ENCODE results near the gene MLXIP. TPM values are rescaled to one million over a fixed set of nuclear protein-coding genes. Genes with fewer than 3 reads are reported as not detected.

Gene MLXIP
- total RNA-seq, 4 donors from 2014 or later: 19.8 to 37.1 (median 21.4) TPM

DNA sequence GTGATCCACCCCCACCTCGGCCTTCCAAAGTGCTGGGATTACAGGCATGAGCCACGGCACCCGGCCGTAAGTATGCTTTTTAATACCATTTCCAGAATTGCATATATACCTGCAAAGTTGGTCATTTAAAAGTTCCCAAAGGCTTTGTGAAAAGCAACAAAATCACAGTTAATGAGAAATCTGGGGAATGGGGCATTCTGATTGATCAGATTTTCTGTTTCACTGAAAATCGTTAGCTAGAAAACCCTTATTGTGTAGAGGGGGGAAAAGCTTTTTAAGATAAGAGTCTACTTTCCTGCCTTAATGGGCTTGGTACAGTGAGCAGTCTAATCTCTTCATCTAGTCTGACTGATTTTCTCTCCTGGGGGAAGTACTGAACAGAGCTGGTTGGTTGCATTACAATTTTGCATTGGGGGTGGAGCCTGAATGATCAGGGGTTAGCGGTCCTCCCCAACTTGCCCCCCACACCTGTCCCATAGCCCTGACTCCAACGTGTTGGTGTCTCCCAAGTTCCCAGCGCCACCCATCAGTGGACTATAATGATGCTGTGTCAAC is 71.6 kb downstream of the MLXIP start:
- TF ChIP-seq, protein P1, sequence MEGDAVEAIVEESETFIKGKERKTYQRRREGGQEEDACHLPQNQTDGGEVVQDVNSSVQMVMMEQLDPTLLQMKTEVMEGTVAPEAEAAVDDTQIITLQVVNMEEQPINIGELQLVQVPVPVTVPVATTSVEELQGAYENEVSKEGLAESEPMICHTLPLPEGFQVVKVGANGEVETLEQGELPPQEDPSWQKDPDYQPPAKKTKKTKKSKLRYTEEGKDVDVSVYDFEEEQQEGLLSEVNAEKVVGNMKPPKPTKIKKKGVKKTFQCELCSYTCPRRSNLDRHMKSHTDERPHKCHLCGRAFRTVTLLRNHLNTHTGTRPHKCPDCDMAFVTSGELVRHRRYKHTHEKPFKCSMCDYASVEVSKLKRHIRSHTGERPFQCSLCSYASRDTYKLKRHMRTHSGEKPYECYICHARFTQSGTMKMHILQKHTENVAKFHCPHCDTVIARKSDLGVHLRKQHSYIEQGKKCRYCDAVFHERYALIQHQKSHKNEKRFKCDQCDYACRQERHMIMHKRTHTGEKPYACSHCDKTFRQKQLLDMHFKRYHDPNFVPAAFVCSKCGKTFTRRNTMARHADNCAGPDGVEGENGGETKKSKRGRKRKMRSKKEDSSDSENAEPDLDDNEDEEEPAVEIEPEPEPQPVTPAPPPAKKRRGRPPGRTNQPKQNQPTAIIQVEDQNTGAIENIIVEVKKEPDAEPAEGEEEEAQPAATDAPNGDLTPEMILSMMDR (IDR thresholded peaks at IDR 0.05; ENCODE audit: low read depth): no peak

DNA sequence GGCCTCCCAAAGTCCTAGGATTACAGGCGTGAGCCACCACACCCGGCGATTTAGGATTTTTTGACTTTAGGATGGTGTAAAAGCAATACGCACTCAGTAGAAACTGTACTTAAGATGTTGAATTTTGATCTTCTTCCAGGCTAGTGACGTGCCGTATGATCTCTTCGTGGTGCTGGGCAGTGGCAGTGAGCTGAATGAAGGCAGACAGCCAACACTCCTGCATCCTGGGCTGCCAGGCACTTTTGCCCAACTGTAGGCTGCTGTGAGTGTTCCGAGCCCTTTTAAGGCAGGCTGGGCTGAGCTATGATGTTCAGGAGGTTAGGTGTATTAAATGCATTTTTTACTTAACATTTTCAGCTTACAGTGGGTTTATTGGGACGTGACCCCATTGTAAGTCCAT is 74.2 kb downstream of the MLXIP start:
- TF ChIP-seq, protein P1 (IDR thresholded peaks at IDR 0.05; ENCODE audit: low read depth): no peak

DNA sequence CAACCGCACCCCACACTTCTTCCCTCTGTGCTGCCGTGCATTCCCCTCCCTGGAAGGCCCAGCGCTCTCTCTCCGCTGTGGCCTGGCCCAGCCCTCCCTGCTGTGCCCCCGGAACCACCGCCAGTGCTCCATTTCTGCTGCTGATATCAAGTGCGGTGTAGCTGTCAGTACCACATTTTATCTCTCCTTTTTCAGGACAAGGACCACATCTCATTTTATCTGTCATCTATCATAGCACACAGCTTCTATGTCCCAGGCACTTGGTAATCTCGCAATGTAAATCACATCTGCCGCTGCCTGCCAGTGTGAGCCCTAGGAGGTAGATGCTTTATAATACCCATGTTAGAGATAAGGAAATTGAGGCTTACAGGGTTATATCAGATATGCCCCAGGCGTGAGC is 77.1 kb downstream of the MLXIP start:
- TF ChIP-seq, protein P1 (IDR thresholded peaks at IDR 0.05; ENCODE audit: low read depth): no peak

DNA sequence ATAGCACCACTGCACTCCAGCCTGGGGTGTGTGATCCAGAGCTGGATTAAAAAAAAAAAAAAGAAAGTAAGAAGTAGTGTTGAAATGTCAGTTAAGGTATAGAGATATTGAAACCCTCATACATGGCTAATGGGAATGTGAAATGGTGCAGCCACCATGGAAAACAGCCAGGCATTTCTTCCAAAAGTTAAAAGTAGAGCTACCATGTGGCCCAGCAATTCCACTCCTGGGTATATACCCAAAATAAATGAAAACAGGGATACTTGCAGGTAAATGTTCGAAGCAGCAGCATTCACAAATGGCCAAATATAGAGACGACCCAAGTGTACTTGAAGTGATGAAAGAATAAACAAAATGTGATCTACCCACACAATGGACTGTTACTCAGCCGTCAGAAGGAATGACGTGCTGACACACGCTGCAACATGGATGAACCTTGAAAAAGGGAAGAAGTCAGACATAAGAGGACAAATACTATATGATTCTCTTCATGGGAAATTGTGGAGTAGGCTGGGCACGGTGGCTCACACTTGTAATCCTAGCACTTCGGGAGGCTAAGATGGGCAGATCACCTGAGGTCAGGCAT is 80.2 kb downstream of the MLXIP start:
- TF ChIP-seq, protein P1 (IDR thresholded peaks at IDR 0.05; ENCODE audit: low read depth): no peak

DNA sequence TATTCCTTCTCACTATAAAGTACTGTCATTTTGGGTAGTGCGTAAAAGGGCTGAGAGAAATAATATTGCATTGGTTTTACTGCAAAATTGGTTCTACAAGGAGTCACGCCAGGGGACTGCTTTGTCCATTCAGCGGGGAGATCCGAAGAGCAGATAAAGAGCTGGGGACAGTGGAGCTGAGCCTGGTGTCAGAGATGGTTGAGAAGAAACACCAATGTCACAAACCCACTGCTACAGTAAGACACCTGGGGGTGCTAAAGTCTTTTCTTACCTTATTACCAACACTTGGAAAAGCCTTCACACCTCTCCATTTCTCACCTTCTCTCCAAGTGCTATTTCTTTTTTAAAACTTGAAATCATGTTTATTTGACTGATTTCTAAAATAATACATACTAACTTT is 81.3 kb downstream of the MLXIP start:
- TF ChIP-seq, protein P1 (IDR thresholded peaks at IDR 0.05; ENCODE audit: low read depth): no peak

DNA sequence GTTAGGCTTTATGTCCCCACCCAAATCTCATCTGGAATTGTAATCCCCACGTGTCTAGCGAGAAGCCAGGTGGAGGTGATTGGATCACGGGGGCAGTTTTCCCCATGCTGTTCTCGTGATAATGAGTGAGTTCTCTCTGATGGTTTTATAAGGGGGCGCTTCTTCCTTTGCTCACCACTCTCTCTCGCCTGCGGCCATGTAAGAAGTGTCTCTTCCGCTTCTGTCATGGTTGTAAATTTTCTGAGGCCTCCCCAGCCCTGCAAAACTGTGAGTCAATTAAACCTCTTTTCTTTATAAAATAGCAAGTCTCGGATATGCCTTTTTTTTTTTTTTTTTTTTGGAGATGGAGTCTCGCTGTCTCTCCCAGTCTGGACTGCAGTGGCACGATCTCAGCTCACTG is 82.2 kb downstream of the MLXIP start:
- TF ChIP-seq, protein P1 (IDR thresholded peaks at IDR 0.05; ENCODE audit: low read depth): no peak

DNA sequence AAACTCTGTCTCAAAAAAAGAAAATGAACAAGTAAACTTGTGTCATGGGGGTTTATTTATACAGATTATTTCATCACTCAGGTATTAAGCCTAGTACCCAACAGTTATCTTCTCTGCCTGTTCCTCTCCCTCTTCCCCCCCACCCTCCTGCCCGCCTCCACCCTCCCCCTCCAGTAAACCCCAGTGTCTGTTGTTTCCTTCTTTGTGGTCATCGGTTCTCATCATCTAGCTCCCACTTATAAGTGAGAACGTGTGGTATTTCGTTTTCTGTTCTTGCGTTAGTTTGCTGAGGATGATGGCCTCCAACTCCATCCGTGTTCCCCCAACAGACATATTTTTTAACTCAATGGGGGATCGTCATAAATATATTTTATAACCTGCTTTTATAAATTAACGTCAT is 83.1 kb downstream of the MLXIP start:
- TF ChIP-seq, protein P1 (IDR thresholded peaks at IDR 0.05; ENCODE audit: low read depth): no peak
